HEK293 (cell line): Measurements from ENCODE around the gene PCDHA12.

Experiments used
- CTCF ChIA-PET: fragments of 350-600 bp; formaldehyde crosslinking; extraction: SDS; loops from one replicate; lab custom pipeline; 2021; ENCODE audit warnings: antibody characterized with exemption; lab: Yijun Ruan, JAX
- POLR2A ChIA-PET: fragments of 300-600 bp; formaldehyde crosslinking; extraction: SDS; loops from one replicate; lab custom pipeline; 2020; ENCODE audit warnings: antibody characterized with exemption, inconsistent platforms; lab: Yijun Ruan, JAX
- H3K27ac ChIP-seq: fragments of 200-500 bp; sonication (Bioruptor generic); 2 replicates; pipeline ENCODE4 v1.5.1; 2014; ENCODE audit warnings: low read depth, low read length, control low read depth, inconsistent platforms; ENCODE audit errors: extremely low read depth
- H3K36me3 ChIP-seq, 2 experiments: fragments of 200-500 bp in 1 of 2; sonication (Bioruptor generic) in 1 of 2; 1 replicate in 1 of 2; 2 replicates in 1 of 2; pipeline ENCODE4 v1.5.1; 2014 to 2017; ENCODE audit warnings: inconsistent platforms in 2 of 2, low read length in 2 of 2; ENCODE audit not compliant: control insufficient read depth in 2 of 2, insufficient read depth in 1 of 2
- H3K4me1 ChIP-seq: fragments of 200-500 bp; sonication (Bioruptor generic); 2 replicates; pipeline ENCODE4 v1.5.1; 2014; ENCODE audit warnings: mild to moderate bottlenecking, low read length, inconsistent platforms; ENCODE audit not compliant: control insufficient read depth, insufficient read depth
- H3K4me3 ChIP-seq: 2 replicates; pipeline ENCODE4 v1.5.1; 2011; ENCODE audit warnings: low read depth, mild to moderate bottlenecking, control low read depth, low read length, moderate library complexity
- H3K9me3 ChIP-seq: fragments of 200-500 bp; sonication (Bioruptor generic); 2 replicates; pipeline ENCODE4 v1.5.1; 2014; ENCODE audit warnings: low read depth, low read length, inconsistent platforms; ENCODE audit not compliant: control insufficient read depth, insufficient read depth
- GLIS2 ChIP-seq: fragments of 450-650 bp; formaldehyde crosslinking; IDR thresholded peaks from 2 replicates; pipeline ENCODE4 v1.5.1; 2016; ENCODE audit warnings: missing biosample characterization, missing genetic modification characterization
- KLF1 ChIP-seq: fragments of 450-650 bp; formaldehyde crosslinking; IDR thresholded peaks from 2 replicates; pipeline ENCODE4 v1.5.1; 2016; ENCODE audit warnings: missing biosample characterization, missing genetic modification characterization
- MYNN ChIP-seq: fragments of 450-650 bp; formaldehyde crosslinking; IDR thresholded peaks from 2 replicates; pipeline ENCODE4 v1.5.1; 2016; ENCODE audit warnings: missing biosample characterization, missing genetic modification characterization, borderline replicate concordance
- ZFP41 ChIP-seq: fragments of 450-650 bp; formaldehyde crosslinking; IDR thresholded peaks from 2 replicates; pipeline ENCODE4 v1.5.1; 2016; ENCODE audit warnings: missing biosample characterization, missing genetic modification characterization, borderline replicate concordance
- ZNF184 ChIP-seq: fragments of 450-650 bp; IDR thresholded peaks from 2 replicates; pipeline ENCODE4 v1.5.1; 2018; ENCODE audit warnings: missing biosample characterization, mild to moderate bottlenecking, missing genetic modification characterization
- ZNF223 ChIP-seq: fragments of 450-650 bp; formaldehyde crosslinking; IDR thresholded peaks from 2 replicates; pipeline ENCODE4 v1.5.1; 2016; ENCODE audit warnings: missing biosample characterization, missing genetic modification characterization
- ZNF280C ChIP-seq: fragments of 450-650 bp; formaldehyde crosslinking; IDR thresholded peaks from 2 replicates; pipeline ENCODE4 v1.5.1; 2016; ENCODE audit warnings: missing biosample characterization, missing genetic modification characterization
- ZNF416 ChIP-seq: fragments of 450-650 bp; formaldehyde crosslinking; IDR thresholded peaks from 2 replicates; pipeline ENCODE4 v1.5.1; 2016; ENCODE audit warnings: missing biosample characterization, missing genetic modification characterization
- ZNF548 ChIP-seq: fragments of 450-650 bp; formaldehyde crosslinking; IDR thresholded peaks from 2 replicates; pipeline ENCODE4 v1.5.1; 2016; ENCODE audit warnings: missing biosample characterization, missing genetic modification characterization
- ZNF777 ChIP-seq: fragments of 450-650 bp; formaldehyde crosslinking; IDR thresholded peaks from 2 replicates; pipeline ENCODE4 v1.5.1; 2017; ENCODE audit warnings: missing biosample characterization, missing genetic modification characterization, borderline replicate concordance
- ZSCAN30 ChIP-seq: fragments of 450-650 bp; IDR thresholded peaks from 2 replicates; pipeline ENCODE4 v1.5.1; 2018; ENCODE audit warnings: missing biosample characterization, mild to moderate bottlenecking, missing genetic modification characterization, moderate library complexity
- ZSCAN4 ChIP-seq: fragments of 450-650 bp; formaldehyde crosslinking; IDR thresholded peaks from 2 replicates; pipeline ENCODE4 v1.5.1; 2017; ENCODE audit warnings: missing biosample characterization, missing genetic modification characterization

Gene PCDHA12

GRCh38 chr5:140926443-140927227, 51.5 kb downstream of the PCDHA12 start (continued):
- peak; percentile 91 for TF ChIP-seq KLF1 (tag by site-specific recombination)
- peak; percentile 69; the same call in 1 of the 2 replicates for TF ChIP-seq ZNF777 (tag by site-specific recombination)
- no peak for TF ChIP-seq ZFP41 (tag by site-specific recombination)

- peak overlapping the region; percentile 52 for H3K4me3 ChIP-seq
- no peak for TF ChIP-seq ZNF223
- no peak for TF ChIP-seq ZSCAN4 (tag by site-specific recombination)
- no peak for TF ChIP-seq ZNF548
- no peak for TF ChIP-seq ZNF416 (tag by site-specific recombination)
- no peak for TF ChIP-seq GLIS2
- no peak for TF ChIP-seq MYNN
- TF ChIP-seq ZNF280C (tag by site-specific recombination), result no peak
- no peak for TF ChIP-seq ZSCAN30 (tag by site-specific recombination)
- no peak for TF ChIP-seq ZNF777 (tag by site-specific recombination)
- TF ChIP-seq ZNF184 (tag by site-specific recombination), result no peak
- no peaks in the 10 kb centered on the region for H3K36me3 ChIP-seq
- no peaks in the 10 kb centered on the region for H3K4me1 ChIP-seq
- no peak overlapping the region for H3K27ac ChIP-seq
- ChIA-PET CTCF (interaction anchor here (0.7 to 3.4 kb wide), 18 partner anchors 7 to 684 kb away, joined by 3 to 35 read pairs (median 5); partner anchors contain the start of gene PCDHA13), POLR2A (interaction anchor here (1.1 to 1.6 kb wide), 2 partner anchors 39 to 112 kb away, joined by 3 to 7 read pairs; partner anchors contain the start of gene PCDHAC2)
- H3K9me3 ChIP-seq, result no peaks in the 10 kb centered on the region
Observed at GRCh38 chr5:140927228-140927573, 52.1 kb downstream of the PCDHA12 start.
